K562 (cell line): ENCODE data around the gene ZSCAN12. TPM values are rescaled to one million over a fixed set of nuclear protein-coding genes. Genes with fewer than 3 reads are reported as not detected.

Experiments used
- BRF2 ChIP-seq: IDR thresholded peaks from 3 replicates; pipeline ENCODE4 v1.6.1; 2011; ENCODE audit warnings: borderline replicate concordance, mild to moderate bottlenecking; ENCODE audit not compliant: insufficient read length, insufficient read depth
- CBFA2T3 ChIP-seq: fragments of 450-650 bp; IDR thresholded peaks from 2 replicates; pipeline ENCODE4 v1.6.1; 2017
- EP300 ChIP-seq: IDR thresholded peaks from 2 replicates; pipeline ENCODE4 v1.6.1; 2012; ENCODE audit warnings: low read length, improper control_type of control experiment
- ILF3 ChIP-seq: fragments of 450-650 bp; IDR thresholded peaks from 2 replicates; pipeline ENCODE4 v1.6.1; 2018; ENCODE audit warnings: antibody characterized with exemption, mild to moderate bottlenecking, moderate library complexity, borderline replicate concordance
- NR3C1 ChIP-seq: sonication (generic); formaldehyde crosslinking; IDR thresholded peaks from 2 replicates; pipeline ENCODE4 v1.8.1; 2022; ENCODE audit warnings: missing genetic modification reagents
- RBM25 ChIP-seq: fragments of 200-400 bp; formaldehyde crosslinking; IDR thresholded peaks from 2 replicates; pipeline ENCODE4 v1.6.1; 2018; ENCODE audit warnings: low read length, low read depth, moderate library complexity; ENCODE audit not compliant: severe bottlenecking
- TRIM28 ChIP-seq: fragments of 450-650 bp; IDR thresholded peaks from 2 replicates; pipeline ENCODE4 v1.6.1; 2017
- YY1 ChIP-seq, 3 experiments: IDR thresholded peaks; 2 replicates each; pipeline ENCODE4 v1.6.1; 2011; ENCODE audit warnings: low read length in 2 of 3, mild to moderate bottlenecking in 2 of 3, moderate library complexity in 2 of 3, borderline replicate concordance in 1 of 3, control low read depth in 1 of 3, low read depth in 1 of 3; ENCODE audit not compliant: insufficient read depth in 3 of 3, insufficient replicate concordance in 2 of 3, control insufficient read depth in 1 of 3, insufficient read length in 1 of 3; ENCODE audit errors: extremely low read depth in 1 of 3
- ZNF311 ChIP-seq: fragments of 250-450 bp; sonication (Bioruptor Pico); IDR thresholded peaks from 2 replicates; pipeline ENCODE4 v1.4.0; 2020; ENCODE audit warnings: mild to moderate bottlenecking, moderate library complexity
- ZNF407 ChIP-seq: fragments of 450-650 bp; IDR thresholded peaks from 2 replicates; pipeline ENCODE4 v1.6.1; 2016; ENCODE audit warnings: low read depth
- ZNF717 ChIP-seq: fragments of 250-450 bp; sonication (Bioruptor Pico); IDR thresholded peaks from 2 replicates; pipeline ENCODE4 v1.5.0; 2021
- polyA plus RNA-seq, 8 experiments: library from polyadenylated mRNA; depleted of rRNA in 4 of 8; stranded (reverse) in 5 of 8; unstranded in 3 of 8; fragments of >200 nt; fragmentation: Nextera tagmentation in 2 of 8; fragmentation: Illumina TruSeq in 1 of 8; extraction: Ambion mirVana in 2 of 8; extraction: Trizol in 1 of 8; gene quantifications; 2 replicates each; pipeline versions ENCODE4 v1.2.1 to v1.2.3, GENCODE V29; 2011 to 2014; ENCODE audit warnings: inconsistent platforms in 1 of 8, missing spikeins in 1 of 8
- total RNA-seq, 7 experiments: library from RNA; depleted of rRNA in 6 of 7; stranded (reverse); fragments of >200 nt in 6 of 7; fragmentation: Illumina TruSeq in 2 of 7; extraction: Trizol in 2 of 7; gene quantifications; 2 replicates each; pipeline versions ENCODE4 v1.2.1 to v1.2.3, GENCODE V29; 2011 to 2021; ENCODE audit warnings: low replicate concordance in 1 of 7
- TF ChIP-seq, protein P1 (sequence below): fragments of 250-450 bp; sonication (Bioruptor Pico); IDR thresholded peaks from 2 replicates; pipeline ENCODE4 v1.5.0; 2020; ENCODE audit warnings: mild to moderate bottlenecking
- TF ChIP-seq, protein P2 (sequence below): fragments of 450-650 bp; formaldehyde crosslinking; IDR thresholded peaks from 2 replicates; pipeline ENCODE4 v1.4.0; 2020; ENCODE audit warnings: mild to moderate bottlenecking
- TF ChIP-seq, protein P3 (sequence below), 2 experiments: IDR thresholded peaks; 2 replicates each; pipeline ENCODE4 v1.6.1; 2011; ENCODE audit warnings: borderline replicate concordance in 1 of 2, control low read depth in 1 of 2, low read depth in 1 of 2, low read length in 1 of 2, mild to moderate bottlenecking in 1 of 2, mixed read lengths in 1 of 2, moderate library complexity in 1 of 2; ENCODE audit not compliant: insufficient read depth in 1 of 2, insufficient read length in 1 of 2, poor library complexity in 1 of 2, severe bottlenecking in 1 of 2; ENCODE audit errors: extremely low read depth in 1 of 2

The ZSCAN12 gene
- total and polyA plus RNA-seq, 9 of the 15 experiments (the other 6 are each of a cell fraction or from before 2014, with no cell fraction given), result 2.5 to 19.6 (median 12.5) TPM

GRCh38 chr6:28335040-28335563 is 64.4 kb downstream of the ZSCAN12 start (continued):
- 0 out of 2 replicates have a peak, but pooled peaks have one; percentile 12 for TF ChIP-seq ZNF407
- TF ChIP-seq EP300, result peak; percentile 95
- TF ChIP-seq RBM25, result peak; percentile 85
- TF ChIP-seq, protein P1, sequence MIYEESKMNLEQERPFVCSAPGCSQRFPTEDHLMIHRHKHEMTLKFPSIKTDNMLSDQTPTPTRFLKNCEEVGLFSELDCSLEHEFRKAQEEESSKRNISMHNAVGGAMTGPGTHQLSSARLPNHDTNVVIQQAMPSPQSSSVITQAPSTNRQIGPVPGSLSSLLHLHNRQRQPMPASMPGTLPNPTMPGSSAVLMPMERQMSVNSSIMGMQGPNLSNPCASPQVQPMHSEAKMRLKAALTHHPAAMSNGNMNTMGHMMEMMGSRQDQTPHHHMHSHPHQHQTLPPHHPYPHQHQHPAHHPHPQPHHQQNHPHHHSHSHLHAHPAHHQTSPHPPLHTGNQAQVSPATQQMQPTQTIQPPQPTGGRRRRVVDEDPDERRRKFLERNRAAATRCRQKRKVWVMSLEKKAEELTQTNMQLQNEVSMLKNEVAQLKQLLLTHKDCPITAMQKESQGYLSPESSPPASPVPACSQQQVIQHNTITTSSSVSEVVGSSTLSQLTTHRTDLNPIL (CRISPR knock-in tag), result no peak
- peak; percentile 85 for TF ChIP-seq ZNF311 (CRISPR knock-in tag)
- 0 out of 2 replicates have a peak, but pooled peaks have one; percentile 48 for TF ChIP-seq ZNF717 (CRISPR knock-in tag)
- TF ChIP-seq YY1 (IDR thresholded peaks at IDR 0.05; ENCODE audit: borderline replicate concordance in 1 of 3, control insufficient read depth in 1 of 3, extremely low read depth in 1 of 3, insufficient read depth in 3 of 3, insufficient read length in 1 of 3, insufficient replicate concordance in 2 of 3, low read depth in 1 of 3, low read length in 2 of 3), result no peak
- TF ChIP-seq TRIM28, result peak; percentile 42; the same call in 1 of the 2 replicates
- TF ChIP-seq ILF3, result 0 out of 2 replicates have a peak, but pooled peaks have one; percentile 58
- TF ChIP-seq, protein P2, sequence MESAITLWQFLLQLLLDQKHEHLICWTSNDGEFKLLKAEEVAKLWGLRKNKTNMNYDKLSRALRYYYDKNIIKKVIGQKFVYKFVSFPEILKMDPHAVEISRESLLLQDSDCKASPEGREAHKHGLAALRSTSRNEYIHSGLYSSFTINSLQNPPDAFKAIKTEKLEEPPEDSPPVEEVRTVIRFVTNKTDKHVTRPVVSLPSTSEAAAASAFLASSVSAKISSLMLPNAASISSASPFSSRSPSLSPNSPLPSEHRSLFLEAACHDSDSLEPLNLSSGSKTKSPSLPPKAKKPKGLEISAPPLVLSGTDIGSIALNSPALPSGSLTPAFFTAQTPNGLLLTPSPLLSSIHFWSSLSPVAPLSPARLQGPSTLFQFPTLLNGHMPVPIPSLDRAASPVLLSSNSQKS, result no peak
- TF ChIP-seq CBFA2T3, result peak; percentile 99
- TF ChIP-seq, protein P3, sequence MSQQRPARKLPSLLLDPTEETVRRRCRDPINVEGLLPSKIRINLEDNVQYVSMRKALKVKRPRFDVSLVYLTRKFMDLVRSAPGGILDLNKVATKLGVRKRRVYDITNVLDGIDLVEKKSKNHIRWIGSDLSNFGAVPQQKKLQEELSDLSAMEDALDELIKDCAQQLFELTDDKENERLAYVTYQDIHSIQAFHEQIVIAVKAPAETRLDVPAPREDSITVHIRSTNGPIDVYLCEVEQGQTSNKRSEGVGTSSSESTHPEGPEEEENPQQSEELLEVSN (IDR thresholded peaks at IDR 0.05; ENCODE audit: borderline replicate concordance in 1 of 2, extremely low read depth in 1 of 2, insufficient read depth in 1 of 2, insufficient read length in 1 of 2, low read depth in 1 of 2, low read length in 1 of 2, poor library complexity in 1 of 2, severe bottlenecking in 1 of 2), result no peak
- TF ChIP-seq NR3C1, result no peak
- TF ChIP-seq BRF2, result no peak
